C1 segment of cervical spinal cord (tissue), 14 donors: ENCODE measurements around the gene TUSC2.

ENCODE experiments used
- DNase-seq, 14 donors: peaks; one replicate each; lab custom pipeline; 2025; lab: John Stamatoyannopoulos, UW

The TUSC2 gene, protein sequence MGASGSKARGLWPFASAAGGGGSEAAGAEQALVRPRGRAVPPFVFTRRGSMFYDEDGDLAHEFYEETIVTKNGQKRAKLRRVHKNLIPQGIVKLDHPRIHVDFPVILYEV

GRCh38 chr3:50327943-50328691 is at the start of gene TUSC2:
Gene TUSC2, minus strand, starts transcription at chr3:50328223. Its CDS starts 124 bp downstream, at chr3:50328099.
- peak; percentile 52 to 95 (median 92) for DNase-seq

GRCh38 chr3:50375258-50375931 is 47.4 kb upstream of the TUSC2 start:
- no peak for DNase-seq

- DNase-seq = no peak
These were observed 46.6 kb upstream of the TUSC2 start for GRCh38 chr3:50374363-50375257.

GRCh38 chr3:50373146-50374051 is 45.4 kb upstream of the TUSC2 start:
- no peak for DNase-seq

DNA sequence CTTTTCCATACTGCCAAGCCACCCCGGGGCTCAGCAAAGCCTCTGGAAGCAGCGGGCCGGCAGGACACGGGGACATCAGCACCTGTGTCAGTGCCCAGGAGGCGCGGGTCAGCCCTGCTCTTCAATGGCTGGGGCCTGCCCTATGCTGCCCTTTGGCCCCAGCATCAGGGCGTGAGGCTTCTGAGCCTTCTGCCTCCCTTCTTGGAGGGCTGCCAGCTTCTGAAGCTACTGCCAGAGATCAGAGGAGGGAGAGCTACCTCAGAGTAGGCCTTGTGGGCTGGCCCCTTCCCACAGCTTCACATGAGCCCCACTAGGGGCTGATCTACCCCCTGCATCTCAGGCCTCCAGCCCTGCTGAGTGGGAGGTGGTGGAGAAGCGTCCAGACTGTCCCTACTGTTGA is 44.3 kb upstream of the TUSC2 start:
- no peak for DNase-seq

DNA sequence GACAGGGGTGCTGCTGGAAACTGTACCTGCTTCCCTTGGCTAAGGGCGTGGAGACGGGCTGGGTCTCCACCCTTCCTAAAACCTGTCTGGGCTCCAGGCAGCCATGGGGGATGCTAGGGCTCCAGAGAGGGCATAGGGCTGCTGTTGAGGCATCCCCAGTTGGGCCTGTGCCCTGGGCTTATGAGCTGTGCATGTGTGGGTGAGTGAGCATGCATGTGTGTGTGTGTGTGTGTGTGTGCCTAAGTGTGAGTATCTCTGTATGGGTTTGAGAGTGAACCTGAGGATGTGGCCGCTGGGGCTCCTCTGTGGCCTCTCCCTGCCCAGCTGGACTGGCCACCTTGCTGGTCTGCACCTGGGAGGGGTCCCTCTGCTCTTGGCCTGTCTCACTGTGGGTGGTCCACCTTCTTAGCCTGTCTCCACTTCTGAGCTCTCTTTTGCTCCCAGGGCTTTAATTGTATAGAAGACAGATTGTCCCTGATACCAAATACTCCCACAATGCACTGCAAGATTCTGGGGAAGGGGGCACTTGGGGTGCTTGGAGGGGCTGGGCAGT is 43.2 kb upstream of the TUSC2 start:
- DNase-seq = no peak

GRCh38 chr3:50370594-50370993 is 42.6 kb upstream of the TUSC2 start:
- no peak for DNase-seq

GRCh38 chr3:50369012-50369670 is 41.1 kb upstream of the TUSC2 start:
- no peak for DNase-seq

GRCh38 chr3:50365842-50366220 is 37.8 kb upstream of the TUSC2 start:
- DNase-seq = no peak

DNA sequence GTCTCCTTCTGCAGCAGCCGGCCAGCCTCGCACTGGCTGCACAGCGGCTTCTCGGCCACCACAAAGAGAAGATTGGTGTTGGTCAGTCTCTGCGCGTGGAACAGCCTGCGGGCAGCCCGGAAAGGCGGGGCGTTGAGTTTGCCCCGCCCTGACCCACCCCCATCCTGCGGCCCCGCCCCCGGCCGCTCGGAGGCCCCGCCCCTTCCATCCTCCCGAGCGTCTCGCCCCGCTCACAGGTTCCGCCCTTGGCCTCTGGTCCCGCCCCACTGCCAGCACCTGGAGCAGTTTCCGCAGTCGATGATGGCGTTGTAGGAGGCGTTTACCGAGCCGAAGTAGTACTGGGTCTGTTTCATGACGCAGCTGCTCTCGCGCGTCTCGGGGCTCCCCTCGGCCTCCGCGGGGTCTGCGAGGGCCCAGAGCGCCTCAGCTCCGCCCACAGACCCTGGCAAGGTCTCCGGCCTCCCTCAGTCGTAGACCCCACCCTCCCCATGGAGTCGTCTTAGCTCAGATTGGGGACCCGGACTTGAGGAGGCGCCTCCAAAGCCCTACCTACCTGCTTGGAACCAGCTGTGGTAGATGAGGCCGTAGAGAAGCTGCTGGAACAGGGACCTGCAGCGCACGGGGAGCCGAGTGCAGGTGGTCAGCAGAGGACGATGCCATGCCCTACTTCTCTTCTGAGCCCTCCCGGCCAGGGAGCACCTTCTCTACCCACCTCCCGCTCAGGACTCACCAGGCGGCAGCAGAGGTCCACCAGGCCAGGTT is 37.2 kb upstream of the TUSC2 start:
- peak in 11 of 14 donors; percentile 6 to 64 (median 33) for DNase-seq

- DNase-seq = no peak
These were observed 36.6 kb upstream of the TUSC2 start for GRCh38 chr3:50364573-50365079.

- no peak for DNase-seq
These were observed 31.7 kb upstream of the TUSC2 start for GRCh38 chr3:50359760-50360110.

GRCh38 chr3:50358911-50359759 is 31.1 kb upstream of the TUSC2 start, which contains the start of gene TMEM115:
Gene TMEM115, minus strand, starts transcription at chr3:50359521. Its CDS starts 458 bp downstream, at chr3:50359063.
- peak; percentile 58 to 100 (median 97) for DNase-seq

DNA sequence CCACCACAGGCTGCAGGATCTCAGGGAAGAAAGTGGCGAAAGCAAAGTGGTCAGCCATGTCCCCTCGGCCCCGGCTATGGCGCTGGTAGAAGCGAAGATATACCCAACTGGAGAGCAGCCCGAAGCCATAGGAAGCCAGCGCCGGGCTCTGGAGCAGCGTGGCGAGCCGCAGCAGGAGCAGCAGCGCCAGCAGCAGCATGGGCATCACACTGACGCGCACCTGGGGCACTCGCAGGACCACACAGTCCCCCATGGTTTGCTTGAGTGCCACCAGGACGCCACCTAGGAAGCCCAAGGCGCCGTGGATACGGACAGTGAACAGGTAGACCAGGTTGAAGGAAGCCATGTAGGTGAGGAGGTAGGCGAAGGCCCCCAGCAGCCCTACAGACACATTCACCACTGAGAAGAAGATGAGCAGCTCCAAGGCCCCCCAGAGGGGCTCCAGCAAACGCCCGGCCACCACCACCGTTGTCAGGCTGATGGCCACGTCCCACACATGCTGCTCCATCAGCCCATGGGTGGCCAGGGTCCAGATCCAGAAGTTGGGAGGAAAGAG is 30.4 kb upstream of the TUSC2 start:
- DNase-seq = no peak

DNA sequence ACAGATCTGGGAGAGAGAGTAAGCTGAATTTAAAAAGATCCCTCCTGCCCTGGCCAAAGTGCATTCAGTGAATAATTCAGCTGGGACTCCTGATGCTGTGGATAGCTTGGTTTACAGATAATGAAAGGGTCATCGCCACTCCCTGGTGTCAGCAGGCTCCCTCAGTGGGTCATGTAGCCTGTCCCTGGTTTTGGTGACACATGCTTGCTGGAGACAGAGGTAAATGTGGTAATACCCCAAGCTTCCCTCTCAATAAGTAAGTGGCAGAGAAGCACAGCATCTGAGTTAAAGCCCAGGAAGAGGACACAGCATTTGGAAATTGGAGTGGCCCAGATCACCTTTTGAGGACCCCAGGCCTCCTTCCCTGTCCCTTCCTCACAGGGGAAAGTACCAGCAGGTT is 29.5 kb upstream of the TUSC2 start:
- no peak for DNase-seq

GRCh38 chr3:50356553-50356952 is 28.5 kb upstream of the TUSC2 start:
- DNase-seq = no peak

DNA sequence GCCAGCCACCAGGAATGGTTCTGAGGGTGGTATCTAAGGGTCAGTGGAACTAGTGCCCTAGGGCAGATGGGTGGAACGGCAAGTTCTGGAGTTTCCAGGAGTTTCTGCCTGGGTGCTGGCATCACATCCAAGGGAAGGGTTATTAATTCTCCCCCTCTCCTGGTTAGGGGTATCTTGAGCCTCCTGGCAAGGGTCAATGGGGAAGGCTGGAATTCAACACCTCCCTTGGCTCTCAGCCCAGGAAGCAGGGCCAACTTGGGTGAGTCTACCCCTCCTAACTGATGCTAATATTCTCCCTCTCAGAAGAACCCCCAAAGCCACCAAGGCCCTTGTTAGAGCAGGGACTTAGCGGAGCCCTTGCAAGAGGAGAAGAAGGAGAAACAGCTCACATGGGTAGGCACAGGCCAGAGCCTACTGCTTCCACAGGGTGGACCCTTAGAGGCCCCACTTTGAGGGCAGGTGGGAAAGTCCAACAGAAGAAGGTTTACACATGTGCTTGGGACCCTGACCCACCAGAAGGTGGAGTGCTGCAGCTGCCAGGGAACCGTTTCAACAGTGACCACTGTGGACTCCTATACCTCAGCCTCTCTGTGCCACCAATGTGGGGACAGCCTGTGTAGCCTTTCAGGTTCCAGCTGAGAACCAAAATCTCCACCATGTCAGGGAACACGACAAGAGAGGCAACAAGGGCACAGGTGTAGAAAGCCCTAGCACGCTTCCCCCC is 28.0 kb upstream of the TUSC2 start:
- no peak for DNase-seq
